ENCODE measurements around the gene ETAA1.

The ETAA1 gene

GRCh38 chr2:67438337-67438736 is 41.2 kb downstream of the ETAA1 start:
- no peak for DNase-seq

- DNase-seq = no peak
These were observed 48.6 kb downstream of the ETAA1 start for GRCh38 chr2:67445652-67446268.

GRCh38 chr2:67446491-67446911 is 49.4 kb downstream of the ETAA1 start:
- no peak for DNase-seq

GRCh38 chr2:67448648-67449047 is 51.5 kb downstream of the ETAA1 start:
- no peak for DNase-seq

GRCh38 chr2:67451086-67451832 is 54.1 kb downstream of the ETAA1 start:
- no peak for DNase-seq

- no peak for DNase-seq
These were observed 56.2 kb downstream of the ETAA1 start for GRCh38 chr2:67453310-67453709.

- DNase-seq = no peak
These were observed 58.3 kb downstream of the ETAA1 start for GRCh38 chr2:67455219-67456142.

GRCh38 chr2:67456428-67456827 is 59.3 kb downstream of the ETAA1 start:
- DNase-seq = no peak

GRCh38 chr2:67457699-67458098 is 60.6 kb downstream of the ETAA1 start:
- no peak for DNase-seq

GRCh38 chr2:67459761-67460160 is 62.6 kb downstream of the ETAA1 start:
- no peak for DNase-seq
